Prostate gland (tissue), 2 donors: ENCODE data around the gene CDKN2AIP. TPM values are rescaled to one million over a fixed set of nuclear protein-coding genes. Genes with fewer than 3 reads are reported as not detected.

Experiments
- DNase-seq: peaks from one replicate; pipeline ENCODE4 v3.0.0-alpha.2; 2019; ENCODE audit warnings: low spot score
- H3K27ac ChIP-seq, 2 donors: fragments of 200-600 bp; sonication (generic); 2 replicates each; pipeline ENCODE4 v1.5.1; 2017 to 2019
- H3K27me3 ChIP-seq: fragments of 200-600 bp; sonication (generic); replicated peaks from 2 replicates; pipeline ENCODE4 v1.5.1; 2019; ENCODE audit not compliant: insufficient read depth
- H3K36me3 ChIP-seq, 2 donors: fragments of 200-600 bp; sonication (generic); 1 replicate in 1 of 2; 2 replicates in 1 of 2; pipeline versions ENCODE4 v1.5.1 to v1.8.1; 2017 to 2019
- H3K4me1 ChIP-seq: fragments of 200-600 bp; sonication (generic); replicated peaks from 2 replicates; pipeline ENCODE4 v1.5.1; 2019
- H3K4me3 ChIP-seq, 2 donors: fragments of 200-600 bp; sonication (generic); 2 replicates each; pipeline ENCODE4 v1.5.1; 2017 to 2019
- H3K9me3 ChIP-seq: fragments of 200-600 bp; sonication (generic); 2 replicates; pipeline ENCODE4 v1.5.1; 2017
- POLR2A ChIP-seq: fragments of 450-650 bp; IDR thresholded peaks from one replicate; pipeline ENCODE4 v1.6.1; 2016; ENCODE audit warnings: antibody characterized with exemption, mild to moderate bottlenecking
- POLR2AphosphoS5 ChIP-seq: sonication (generic); formaldehyde crosslinking; IDR thresholded peaks from one replicate; pipeline ENCODE4 v1.6.1; 2017; ENCODE audit warnings: antibody characterized with exemption
- WGBS: methylation state at CpG from one replicate; pipeline ENCODE4 v1.1.5; 2018; 5-methylcytosine and 5-hydroxymethylcytosine counted together
- intact Hi-C: fragments of 100-400 bp; cut with DNase I; formaldehyde crosslinking; loops from one replicate; pipeline ENCODE4 v1.14.2; 2022
- total RNA-seq, 2 donors: library from RNA; depleted of rRNA; stranded (reverse); fragments of >200 nt; gene quantifications; one replicate each; pipeline ENCODE4 v1.1.0, GENCODE V29; 2016
- TF ChIP-seq, protein P1 (sequence below), 4 experiments: fragments of 200-600 bp in 2 of 4; fragments of 450-650 bp in 2 of 4; sonication (generic) in 2 of 4; IDR thresholded peaks; 1 replicate in 3 of 4; 2 replicates in 1 of 4; pipeline ENCODE4 v1.5.1; 2016 to 2019; ENCODE audit warnings: antibody characterized with exemption in 4 of 4, mild to moderate bottlenecking in 2 of 4, moderate library complexity in 2 of 4

The CDKN2AIP gene, protein sequence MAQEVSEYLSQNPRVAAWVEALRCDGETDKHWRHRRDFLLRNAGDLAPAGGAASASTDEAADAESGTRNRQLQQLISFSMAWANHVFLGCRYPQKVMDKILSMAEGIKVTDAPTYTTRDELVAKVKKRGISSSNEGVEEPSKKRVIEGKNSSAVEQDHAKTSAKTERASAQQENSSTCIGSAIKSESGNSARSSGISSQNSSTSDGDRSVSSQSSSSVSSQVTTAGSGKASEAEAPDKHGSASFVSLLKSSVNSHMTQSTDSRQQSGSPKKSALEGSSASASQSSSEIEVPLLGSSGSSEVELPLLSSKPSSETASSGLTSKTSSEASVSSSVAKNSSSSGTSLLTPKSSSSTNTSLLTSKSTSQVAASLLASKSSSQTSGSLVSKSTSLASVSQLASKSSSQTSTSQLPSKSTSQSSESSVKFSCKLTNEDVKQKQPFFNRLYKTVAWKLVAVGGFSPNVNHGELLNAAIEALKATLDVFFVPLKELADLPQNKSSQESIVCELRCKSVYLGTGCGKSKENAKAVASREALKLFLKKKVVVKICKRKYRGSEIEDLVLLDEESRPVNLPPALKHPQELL
- total RNA-seq = 10 to 100 TPM; 22.5 to 27.5 TPM

- no peaks in the 10 kb centered on the region for H3K9me3 ChIP-seq
- H3K36me3 ChIP-seq = peaks cover 3 to 4% of the 10 kb centered on the region in 2 donors
- peaks cover 10% of the 10 kb centered on the region for H3K4me1 ChIP-seq
- H3K4me3 ChIP-seq = peak within 1 kb of the TSS; percentile 59 to 64
- H3K27me3 ChIP-seq = no peaks in the 10 kb centered on the region
- under 1% methylated on average over 59 of the region's 109 CpGs for WGBS
- peak; percentile 90 for DNase-seq
- H3K27ac ChIP-seq = peak within 1 kb of the TSS; percentile 94 to 96
- TF ChIP-seq POLR2AphosphoS5 = peak; percentile 90
- TF ChIP-seq, protein P1, sequence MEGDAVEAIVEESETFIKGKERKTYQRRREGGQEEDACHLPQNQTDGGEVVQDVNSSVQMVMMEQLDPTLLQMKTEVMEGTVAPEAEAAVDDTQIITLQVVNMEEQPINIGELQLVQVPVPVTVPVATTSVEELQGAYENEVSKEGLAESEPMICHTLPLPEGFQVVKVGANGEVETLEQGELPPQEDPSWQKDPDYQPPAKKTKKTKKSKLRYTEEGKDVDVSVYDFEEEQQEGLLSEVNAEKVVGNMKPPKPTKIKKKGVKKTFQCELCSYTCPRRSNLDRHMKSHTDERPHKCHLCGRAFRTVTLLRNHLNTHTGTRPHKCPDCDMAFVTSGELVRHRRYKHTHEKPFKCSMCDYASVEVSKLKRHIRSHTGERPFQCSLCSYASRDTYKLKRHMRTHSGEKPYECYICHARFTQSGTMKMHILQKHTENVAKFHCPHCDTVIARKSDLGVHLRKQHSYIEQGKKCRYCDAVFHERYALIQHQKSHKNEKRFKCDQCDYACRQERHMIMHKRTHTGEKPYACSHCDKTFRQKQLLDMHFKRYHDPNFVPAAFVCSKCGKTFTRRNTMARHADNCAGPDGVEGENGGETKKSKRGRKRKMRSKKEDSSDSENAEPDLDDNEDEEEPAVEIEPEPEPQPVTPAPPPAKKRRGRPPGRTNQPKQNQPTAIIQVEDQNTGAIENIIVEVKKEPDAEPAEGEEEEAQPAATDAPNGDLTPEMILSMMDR (IDR thresholded peaks at IDR 0.05) = peak in 2 of 4 experiments; percentile 15 to 29
- peak; percentile 95 for TF ChIP-seq POLR2A
- intact Hi-C loops = loop anchor here (1.0 kb wide), 1 partner anchor 60 kb away; no protein-coding TSS in a partner anchor
Observed at GRCh38 chr4:183444214-183445096, at the start of gene CDKN2AIP. TSS of gene CDKN2AIP (plus strand) at chr4:183444636. CDS start at chr4:183444798, 162 bp downstream.

GRCh38 chr4:183395395-183395794 is 49.0 kb upstream of the CDKN2AIP start:
- Histone ChIP-seq H3K4me3 (no peak overlapping the region), H3K9me3 (no peaks in the 10 kb centered on the region), H3K27me3 (no peaks in the 10 kb centered on the region), H3K36me3 (no peaks in the 10 kb centered on the region), H3K4me1 (peaks cover 3% of the 10 kb centered on the region), H3K27ac (no peak overlapping the region)
- intact Hi-C loops = no loop called here
- 77% methylated on average over 5 of the region's 5 CpGs for WGBS
- DNase-seq = no peak
- TF ChIP-seq, protein P1 (IDR thresholded peaks at IDR 0.05) = no peak
- TF ChIP-seq POLR2A (no peak), POLR2AphosphoS5 (no peak)

DNA sequence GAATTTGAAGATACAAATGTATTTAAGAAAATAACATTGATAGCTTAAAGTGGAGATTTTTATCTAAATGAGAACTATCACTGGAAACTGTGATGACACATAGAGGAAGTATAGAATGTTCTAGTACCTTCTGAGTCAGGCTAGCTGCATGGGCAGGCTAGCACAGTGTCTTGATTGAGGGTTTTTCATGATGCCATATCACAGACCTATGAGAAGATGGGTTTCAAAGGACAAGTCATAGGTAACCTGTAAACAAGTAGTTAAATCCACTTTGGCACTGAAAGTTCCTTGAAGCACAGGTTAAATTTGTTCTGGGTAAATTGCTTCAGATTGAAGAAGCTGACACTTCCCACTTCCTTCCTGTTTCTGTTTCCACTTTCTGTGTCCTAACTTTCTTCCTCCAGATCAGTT is 48.2 kb upstream of the CDKN2AIP start:
- DNase-seq = no peak
- Histone ChIP-seq H3K4me1 (peaks cover 3% of the 10 kb centered on the region), H3K27me3 (no peaks in the 10 kb centered on the region), H3K4me3 (no peak overlapping the region), H3K36me3 (no peaks in the 10 kb centered on the region), H3K27ac (no peak overlapping the region), H3K9me3 (no peaks in the 10 kb centered on the region)
- TF ChIP-seq, protein P1 (IDR thresholded peaks at IDR 0.05) = no peak
- no peak for TF ChIP-seq POLR2A
- no peak for TF ChIP-seq POLR2AphosphoS5
- intact Hi-C loops = no loop called here

DNA sequence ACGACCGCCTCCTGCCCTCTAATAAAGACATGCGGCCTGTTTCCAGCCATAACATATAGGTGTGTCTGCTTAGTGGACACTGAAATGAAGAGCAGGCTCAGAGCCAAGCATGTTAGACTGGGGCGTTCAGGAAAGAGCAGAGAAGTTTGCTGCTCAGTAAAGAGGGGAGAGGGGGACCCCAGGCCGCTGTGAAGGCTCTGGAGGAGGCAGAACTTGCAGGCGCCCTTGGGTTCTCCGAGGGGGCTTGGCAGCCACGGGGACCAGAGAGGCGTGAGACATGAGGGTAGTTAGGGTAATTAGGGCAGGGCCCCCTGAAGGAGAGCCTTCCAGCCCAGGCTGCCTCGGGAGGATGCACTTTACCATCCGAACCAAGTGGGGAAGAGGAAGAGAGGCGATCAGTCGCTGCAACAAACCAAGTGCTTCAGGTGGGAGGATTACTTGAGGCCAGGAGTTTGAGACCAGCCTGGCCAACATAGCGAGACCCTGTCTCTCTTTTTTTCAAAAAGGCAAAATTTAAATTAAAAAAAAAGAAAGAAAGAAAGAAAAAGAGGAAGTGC is 46.6 kb upstream of the CDKN2AIP start:
- peaks cover 3% of the 10 kb centered on the region for H3K4me1 ChIP-seq
- H3K27me3 ChIP-seq = no peaks in the 10 kb centered on the region
- H3K27ac ChIP-seq = no peak overlapping the region
- H3K36me3 ChIP-seq = no peaks in the 10 kb centered on the region
- H3K9me3 ChIP-seq = no peaks in the 10 kb centered on the region
- WGBS = 83% methylated on average over 14 of the region's 14 CpGs
- TF ChIP-seq, protein P1 (IDR thresholded peaks at IDR 0.05) = no peak
- TF ChIP-seq POLR2AphosphoS5 (no peak), POLR2A (no peak)
- intact Hi-C loops = no loop called here
- DNase-seq = no peak
- H3K4me3 ChIP-seq = peak overlapping the region; percentile 20 to 38
